Panc1 (cell line): Measurements from ENCODE around the gene C22orf42.

Source experiments
- CTCF ChIP-seq: fragments of 450-650 bp; IDR thresholded peaks from 2 replicates; pipeline ENCODE4 v1.5.1; 2017; ENCODE audit warnings: mild to moderate bottlenecking
- POLR2AphosphoS5 ChIP-seq: IDR thresholded peaks from 2 replicates; pipeline ENCODE4 v1.6.1; 2012; ENCODE audit warnings: mild to moderate bottlenecking, low read depth, low read length, moderate library complexity
- REST ChIP-seq, 2 experiments: IDR thresholded peaks; 2 replicates each; pipeline ENCODE4 v1.6.1; 2011 to 2012; ENCODE audit warnings: low read depth in 2 of 2, control low read depth in 1 of 2, low read length in 1 of 2, mild to moderate bottlenecking in 1 of 2, moderate library complexity in 1 of 2; ENCODE audit not compliant: insufficient read depth in 1 of 2

GRCh38 chr22:32119568-32120235, 39.4 kb downstream of the C22orf42 start:
- TF ChIP-seq CTCF (0 out of 2 replicates have a peak, but pooled peaks have one; percentile 10), REST (IDR thresholded peaks at IDR 0.05; ENCODE audit: insufficient read depth in 1 of 2, low read depth in 2 of 2, low read length in 1 of 2) (no peak), POLR2AphosphoS5 (no peak)
